ENCODE results near the gene DAND5. TPM values are rescaled to one million over a fixed set of nuclear protein-coding genes. Genes with fewer than 3 reads are reported as not detected.

The DAND5 gene
- total and polyA plus RNA-seq, 4 experiments from 2014 or later, result not detected

DNA sequence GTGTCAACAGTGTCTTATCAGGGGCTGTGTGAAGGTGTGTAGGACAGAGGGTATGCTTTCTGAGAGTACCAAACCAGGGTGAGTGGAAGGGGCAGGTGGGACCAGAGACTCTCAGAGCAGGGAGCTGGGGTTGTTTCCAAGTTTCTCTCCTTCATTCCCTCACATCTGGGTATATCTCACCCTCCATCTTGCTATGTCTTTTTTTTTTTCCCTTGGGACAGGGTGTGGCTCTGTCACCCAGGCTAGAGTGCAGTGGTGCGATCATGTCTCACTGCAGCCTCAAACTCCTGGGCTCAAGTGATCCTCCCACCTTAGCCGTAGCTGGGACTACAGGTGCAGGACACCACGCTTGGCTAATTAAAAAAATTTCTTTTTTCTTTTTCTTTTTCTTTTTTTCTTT is 10.6 kb downstream of the DAND5 start:
- Histone ChIP-seq H3K27ac (ENCODE audit: low read depth, low read length) (no peak overlapping the region), H3K4me3 (ENCODE audit: low read length in 2 of 2) (no peak overlapping the region), H3K27me3 (ENCODE audit: insufficient read depth, low read length) (no peaks in the 10 kb centered on the region), H3K4me1 (ENCODE audit: insufficient read depth, low read length) (peaks cover 18% of the 10 kb centered on the region), H3K36me3 (ENCODE audit: insufficient read depth, low read length) (no peaks in the 10 kb centered on the region), H3K9me3 (ENCODE audit: control insufficient read depth in 1 of 2, low read length in 2 of 2) (no peaks in the 10 kb centered on the region)
- CTCF ChIA-PET (ENCODE audit: partially characterized antibody), result interaction anchor here (1.1 to 15.7 kb wide), 4 partner anchors 14 to 113 kb away, joined by 3 to 248 read pairs (median 68); no protein-coding TSS in a partner anchor
- peaks cover 2 to 7% (median 4%) of the 10 kb centered on the region in 4 donors for H3K4me1 Mint-ChIP-seq
- intact Hi-C loops (cut with micrococcal nuclease), result no loop called here
- no peak overlapping the region for H3K4me3 Mint-ChIP-seq
- H3K36me3 Mint-ChIP-seq, result no peaks in the 10 kb centered on the region
- H3K27ac Mint-ChIP-seq, result no peak overlapping the region
- no peaks in the 10 kb centered on the region for H3K9me3 Mint-ChIP-seq
- no peak for DNase-seq
- H3K27me3 Mint-ChIP-seq, result peaks cover 6 to 8% of the 10 kb centered on the region in 2 donors
- POLR2A ChIA-PET (ENCODE audit: partially characterized antibody), result no interaction called here

- no peak overlapping the region for H3K27ac ChIP-seq (ENCODE audit: low read depth, low read length)
- DNase-seq, result no peak
- ChIA-PET CTCF (ENCODE audit: partially characterized antibody) (interaction anchor here (1.6 to 15.7 kb wide), 2 partner anchors 11 to 78 kb away, joined by 3 to 248 read pairs; no protein-coding TSS in a partner anchor), POLR2A (ENCODE audit: partially characterized antibody) (no interaction called here)
- Mint-ChIP-seq H3K4me3 (no peak overlapping the region), H3K27me3 (peaks cover 3 to 10% of the 10 kb centered on the region in 2 donors), H3K4me1 (peaks cover 5 to 13% (median 7%) of the 10 kb centered on the region in 4 donors), H3K27ac (no peak overlapping the region), H3K9me3 (no peaks in the 10 kb centered on the region), H3K36me3 (no peaks in the 10 kb centered on the region)
- H3K36me3 ChIP-seq (ENCODE audit: insufficient read depth, low read length), result no peaks in the 10 kb centered on the region
- H3K4me3 ChIP-seq (ENCODE audit: low read length in 2 of 2), result no peak overlapping the region
- H3K27me3 ChIP-seq (ENCODE audit: insufficient read depth, low read length), result no peaks in the 10 kb centered on the region
- peaks cover 18% of the 10 kb centered on the region for H3K4me1 ChIP-seq (ENCODE audit: insufficient read depth, low read length)
- no peaks in the 10 kb centered on the region for H3K9me3 ChIP-seq (ENCODE audit: control insufficient read depth in 1 of 2, low read length in 2 of 2)
- intact Hi-C loops (cut with micrococcal nuclease), result loop anchor here (1.0 to 2.0 kb wide), 4 partner anchors 13 to 112 kb away; partner anchors contain the start of gene NFIX
Observed at GRCh38 chr19:12982648-12983047, 13.3 kb downstream of the DAND5 start.

- H3K4me1 ChIP-seq (ENCODE audit: insufficient read depth, low read length), result peaks cover 18% of the 10 kb centered on the region
- H3K9me3 ChIP-seq (ENCODE audit: control insufficient read depth in 1 of 2, low read length in 2 of 2), result no peaks in the 10 kb centered on the region
- ChIA-PET CTCF (ENCODE audit: partially characterized antibody) (interaction anchor here (1.6 to 15.7 kb wide), 2 partner anchors 11 to 78 kb away, joined by 3 to 248 read pairs; no protein-coding TSS in a partner anchor), POLR2A (ENCODE audit: partially characterized antibody) (no interaction called here)
- Mint-ChIP-seq H3K27ac (no peak overlapping the region), H3K4me3 (no peak overlapping the region), H3K4me1 (peaks cover under 1 to 13% (median 4%) of the 10 kb centered on the region in 4 donors), H3K9me3 (no peaks in the 10 kb centered on the region), H3K36me3 (no peaks in the 10 kb centered on the region), H3K27me3 (peaks cover 1 to 6% of the 10 kb centered on the region in 2 donors)
- H3K4me3 ChIP-seq (ENCODE audit: low read length in 2 of 2), result peak overlapping the region in 1 of 2 donors; percentile 35
- intact Hi-C loops (cut with micrococcal nuclease), result loop anchor here (1.0 to 2.0 kb wide), 4 partner anchors 12 to 111 kb away; partner anchors contain the start of gene NFIX
- H3K27me3 ChIP-seq (ENCODE audit: insufficient read depth, low read length), result no peaks in the 10 kb centered on the region
- DNase-seq, result no peak
- H3K27ac ChIP-seq (ENCODE audit: low read depth, low read length), result no peak overlapping the region
- no peaks in the 10 kb centered on the region for H3K36me3 ChIP-seq (ENCODE audit: insufficient read depth, low read length)
Observed at GRCh38 chr19:12983091-12983490, 13.7 kb downstream of the DAND5 start.

- no peaks in the 10 kb centered on the region for H3K36me3 ChIP-seq (ENCODE audit: insufficient read depth, low read length)
- peak overlapping the region in 1 of 2 donors; percentile 35 for H3K4me3 ChIP-seq (ENCODE audit: low read length in 2 of 2)
- ChIA-PET CTCF (ENCODE audit: partially characterized antibody) (interaction anchor here (1.6 to 15.7 kb wide), 2 partner anchors 10 to 77 kb away, joined by 3 to 248 read pairs; no protein-coding TSS in a partner anchor), POLR2A (ENCODE audit: partially characterized antibody) (no interaction called here)
- DNase-seq, result peak; percentile 75 to 86 (median 82)
- Mint-ChIP-seq H3K4me1 (peaks cover 0 to 13% (median 4%) of the 10 kb centered on the region in 4 donors), H3K4me3 (no peak overlapping the region), H3K36me3 (no peaks in the 10 kb centered on the region), H3K9me3 (no peaks in the 10 kb centered on the region), H3K27me3 (peaks cover under 1 to 5% of the 10 kb centered on the region in 2 donors), H3K27ac (no peak overlapping the region)
- H3K27ac ChIP-seq (ENCODE audit: low read depth, low read length), result no peak overlapping the region
- H3K4me1 ChIP-seq (ENCODE audit: insufficient read depth, low read length), result peaks cover 18% of the 10 kb centered on the region
- intact Hi-C loops (cut with micrococcal nuclease), result loop anchor here (1.0 to 2.0 kb wide), 4 partner anchors 12 to 111 kb away; partner anchors contain the start of gene NFIX
- no peaks in the 10 kb centered on the region for H3K27me3 ChIP-seq (ENCODE audit: insufficient read depth, low read length)
- no peaks in the 10 kb centered on the region for H3K9me3 ChIP-seq (ENCODE audit: control insufficient read depth in 1 of 2, low read length in 2 of 2)
Observed at GRCh38 chr19:12983542-12984142, 14.3 kb downstream of the DAND5 start.

- no peak overlapping the region for H3K4me3 Mint-ChIP-seq
- Histone ChIP-seq H3K4me1 (ENCODE audit: insufficient read depth, low read length) (peaks cover 18% of the 10 kb centered on the region), H3K9me3 (ENCODE audit: control insufficient read depth in 1 of 2, low read length in 2 of 2) (no peaks in the 10 kb centered on the region), H3K27me3 (ENCODE audit: insufficient read depth, low read length) (no peaks in the 10 kb centered on the region), H3K27ac (ENCODE audit: low read depth, low read length) (no peak overlapping the region), H3K36me3 (ENCODE audit: insufficient read depth, low read length) (no peaks in the 10 kb centered on the region), H3K4me3 (ENCODE audit: low read length in 2 of 2) (no peak overlapping the region)
- intact Hi-C loops (cut with micrococcal nuclease), result no loop called here
- no peak for DNase-seq
- ChIA-PET CTCF (ENCODE audit: partially characterized antibody) (interaction anchor here (1.5 to 15.7 kb wide), 4 partner anchors 8 to 110 kb away, joined by 3 to 248 read pairs (median 6); no protein-coding TSS in a partner anchor), POLR2A (ENCODE audit: partially characterized antibody) (no interaction called here)
- peaks cover 0 to 13% (median 4%) of the 10 kb centered on the region in 4 donors for H3K4me1 Mint-ChIP-seq
- no peaks in the 10 kb centered on the region for H3K36me3 Mint-ChIP-seq
- no peaks in the 10 kb centered on the region for H3K9me3 Mint-ChIP-seq
- no peak overlapping the region for H3K27ac Mint-ChIP-seq
- H3K27me3 Mint-ChIP-seq, result peaks cover 0 to 5% of the 10 kb centered on the region in 2 donors
Observed at GRCh38 chr19:12984143-12984627, 14.8 kb downstream of the DAND5 start.

DNA sequence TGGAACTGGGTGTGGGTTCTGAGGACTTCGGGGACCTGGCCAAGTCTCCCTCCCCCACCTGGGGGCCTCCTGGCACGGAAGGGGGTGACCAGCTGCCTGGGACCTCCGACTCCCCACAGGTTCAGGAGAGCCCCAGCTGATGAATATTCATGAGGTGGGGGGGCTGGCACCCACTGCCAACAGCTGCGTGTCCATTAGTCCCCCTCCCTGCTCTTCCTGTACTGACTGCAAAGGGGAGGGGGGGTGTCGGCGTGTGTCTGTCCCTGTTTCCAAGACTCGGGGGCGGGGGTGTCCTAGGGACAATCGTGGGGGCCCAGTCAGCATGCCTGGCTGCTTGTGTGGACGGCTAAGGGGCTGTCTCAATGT is 15.3 kb downstream of the DAND5 start:
- peaks cover 0 to 13% (median 4%) of the 10 kb centered on the region in 4 donors for H3K4me1 Mint-ChIP-seq
- H3K9me3 ChIP-seq (ENCODE audit: control insufficient read depth in 1 of 2, low read length in 2 of 2), result no peaks in the 10 kb centered on the region
- DNase-seq, result no peak
- ChIA-PET CTCF (ENCODE audit: partially characterized antibody) (interaction anchor here (1.5 to 15.7 kb wide), 4 partner anchors 8 to 287 kb away, joined by 5 to 248 read pairs (median 6); no protein-coding TSS in a partner anchor), POLR2A (ENCODE audit: partially characterized antibody) (no interaction called here)
- peaks cover 18% of the 10 kb centered on the region for H3K4me1 ChIP-seq (ENCODE audit: insufficient read depth, low read length)
- intact Hi-C loops (cut with micrococcal nuclease), result loop anchor here (5.0 kb wide), 1 partner anchor 748 kb away; no protein-coding TSS in a partner anchor
- H3K4me3 Mint-ChIP-seq, result no peak overlapping the region
- H3K9me3 Mint-ChIP-seq, result no peaks in the 10 kb centered on the region
- no peaks in the 10 kb centered on the region for H3K27me3 ChIP-seq (ENCODE audit: insufficient read depth, low read length)
- H3K27ac ChIP-seq (ENCODE audit: low read depth, low read length), result no peak overlapping the region
- no peaks in the 10 kb centered on the region for H3K36me3 Mint-ChIP-seq
- H3K36me3 ChIP-seq (ENCODE audit: insufficient read depth, low read length), result no peaks in the 10 kb centered on the region
- H3K27ac Mint-ChIP-seq, result peak overlapping the region in 3 of 7 donors; percentile 41 to 57 (median 51)
- peaks cover 0 to 5% of the 10 kb centered on the region in 2 donors for H3K27me3 Mint-ChIP-seq
- no peak overlapping the region for H3K4me3 ChIP-seq (ENCODE audit: low read length in 2 of 2)

Measured in CD4-positive, alpha-beta memory T cell (primary cell).